Measurements from ENCODE around the gene ZER1. TPM values are rescaled to one million over a fixed set of nuclear protein-coding genes. Genes with fewer than 3 reads are reported as not detected.

Gene ZER1
- total RNA-seq, 2 donors from 2014 or later, result 25.7 to 41.9 TPM

DNA sequence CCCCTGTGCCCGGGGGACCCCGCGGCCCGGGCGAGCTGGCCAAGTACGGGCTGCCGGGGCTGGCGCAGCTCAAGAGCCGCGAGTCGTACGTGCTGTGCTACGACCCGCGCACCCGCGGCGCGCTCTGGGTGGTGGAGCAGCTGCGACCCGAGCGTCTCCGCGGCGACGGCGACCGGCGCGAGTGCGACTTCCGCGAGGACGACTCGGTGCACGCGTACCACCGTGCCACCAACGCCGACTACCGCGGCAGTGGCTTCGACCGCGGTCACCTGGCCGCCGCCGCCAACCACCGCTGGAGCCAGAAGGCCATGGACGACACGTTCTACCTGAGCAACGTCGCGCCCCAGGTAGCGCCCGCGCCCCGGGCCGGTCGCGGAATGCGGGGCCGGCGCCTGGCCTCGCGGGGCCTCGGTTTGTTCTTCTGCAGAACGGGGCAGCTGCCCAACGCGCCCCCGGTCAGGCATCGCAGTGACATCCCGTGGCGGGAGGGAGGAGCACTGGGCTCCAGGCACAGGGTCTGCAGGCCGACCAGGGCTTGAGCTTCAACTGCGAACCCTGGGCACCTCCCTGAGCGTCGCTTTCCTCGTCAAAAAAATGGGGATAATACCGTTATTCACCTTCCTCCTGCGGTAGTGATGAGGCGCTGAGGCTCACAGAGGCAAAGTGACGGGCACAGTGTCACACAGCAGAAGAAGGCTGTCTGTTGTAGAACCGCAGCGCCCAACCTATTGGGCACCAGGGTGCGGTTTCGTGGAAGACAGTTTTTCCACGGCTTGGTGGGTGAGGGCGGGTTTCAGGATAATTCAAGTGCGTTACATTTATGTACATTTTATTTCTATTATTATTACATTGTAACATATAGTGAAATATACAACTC, 47.4 kb upstream of the ZER1 start:
- peak; percentile 48 to 58 (median 51) for DNase-seq
- 12 to 70% methylated on average over 10 to 65 of the region's 90 CpGs for WGBS, 2 donors
- Histone ChIP-seq H3K36me3 (replicated peaks in 1 of 2; ENCODE audit: insufficient read depth in 1 of 2, low read depth in 2 of 2) (peaks cover 0 to 10% of the 10 kb centered on the region in 2 donors), H3K27me3 (no peaks in the 10 kb centered on the region), H3K4me3 (peak overlapping the region in 1 of 2 donors; percentile 41), H3K4me1 (peaks cover 18% of the 10 kb centered on the region), H3K9me3 (no peaks in the 10 kb centered on the region), H3K27ac (peak overlapping the region; percentile 70 to 91 (median 81))
- ATAC-seq, result peak; percentile 43
- intact Hi-C loops (cut with DNase I), result no loop called here
- TF ChIP-seq, protein P1, sequence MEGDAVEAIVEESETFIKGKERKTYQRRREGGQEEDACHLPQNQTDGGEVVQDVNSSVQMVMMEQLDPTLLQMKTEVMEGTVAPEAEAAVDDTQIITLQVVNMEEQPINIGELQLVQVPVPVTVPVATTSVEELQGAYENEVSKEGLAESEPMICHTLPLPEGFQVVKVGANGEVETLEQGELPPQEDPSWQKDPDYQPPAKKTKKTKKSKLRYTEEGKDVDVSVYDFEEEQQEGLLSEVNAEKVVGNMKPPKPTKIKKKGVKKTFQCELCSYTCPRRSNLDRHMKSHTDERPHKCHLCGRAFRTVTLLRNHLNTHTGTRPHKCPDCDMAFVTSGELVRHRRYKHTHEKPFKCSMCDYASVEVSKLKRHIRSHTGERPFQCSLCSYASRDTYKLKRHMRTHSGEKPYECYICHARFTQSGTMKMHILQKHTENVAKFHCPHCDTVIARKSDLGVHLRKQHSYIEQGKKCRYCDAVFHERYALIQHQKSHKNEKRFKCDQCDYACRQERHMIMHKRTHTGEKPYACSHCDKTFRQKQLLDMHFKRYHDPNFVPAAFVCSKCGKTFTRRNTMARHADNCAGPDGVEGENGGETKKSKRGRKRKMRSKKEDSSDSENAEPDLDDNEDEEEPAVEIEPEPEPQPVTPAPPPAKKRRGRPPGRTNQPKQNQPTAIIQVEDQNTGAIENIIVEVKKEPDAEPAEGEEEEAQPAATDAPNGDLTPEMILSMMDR (IDR thresholded peaks at IDR 0.05), result no peak
- TF ChIP-seq POLR2A (IDR thresholded peaks at IDR 0.05), result no peak

DNA sequence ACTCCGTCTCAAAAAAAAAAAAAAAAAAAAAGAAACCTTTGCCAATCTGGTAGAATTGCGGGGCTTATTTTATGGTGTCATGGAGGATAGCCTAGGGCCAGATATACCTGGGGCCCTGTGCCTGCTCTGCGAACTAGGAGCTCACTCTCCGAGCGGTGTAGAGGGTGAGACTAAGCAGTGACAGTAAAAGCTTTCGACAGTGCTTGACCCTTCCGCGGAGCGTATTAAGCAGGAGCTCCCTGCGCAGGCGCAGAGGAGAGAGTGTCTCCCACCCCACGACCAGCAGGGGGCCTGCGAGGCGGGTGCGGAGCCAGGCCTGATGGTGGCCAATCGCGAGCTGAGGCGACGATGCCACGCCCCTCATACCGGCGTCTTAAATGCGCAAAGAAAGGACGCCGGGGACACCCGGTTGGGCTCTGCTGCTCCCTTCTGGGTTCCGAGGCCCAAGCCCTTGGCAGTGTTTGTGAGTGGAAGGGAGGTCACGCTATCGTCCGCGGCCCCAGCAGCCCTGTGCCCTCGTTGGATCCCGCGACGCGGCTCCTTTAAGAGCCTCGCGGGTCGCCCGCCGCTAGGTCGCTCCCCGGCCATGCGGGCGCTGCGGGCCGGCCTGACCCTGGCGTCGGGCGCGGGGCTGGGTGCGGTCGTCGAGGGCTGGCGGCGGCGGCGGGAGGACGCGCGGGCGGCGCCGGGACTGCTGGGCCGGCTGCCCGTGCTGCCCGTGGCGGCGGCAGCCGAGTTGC, 46.5 kb upstream of the ZER1 start, which contains the start of gene ENDOG:
Gene ENDOG, plus strand, starts transcription at position 402 of the 740 bp plus-strand sequence. Its CDS starts 185 bp downstream, at position 587.
- intact Hi-C loops (cut with DNase I), result no loop called here
- peak within 1 kb of the TSS in 1 of 2 donors; percentile 41 for H3K4me3 ChIP-seq
- 0 to 1% methylated on average over 13 to 60 of the region's 70 CpGs for WGBS, 2 donors
- H3K4me1 ChIP-seq, result peaks cover 18% of the 10 kb centered on the region
- peak; percentile 85 to 94 (median 91) for TF ChIP-seq POLR2A (IDR thresholded peaks at IDR 0.05)
- TF ChIP-seq, protein P1 (IDR thresholded peaks at IDR 0.05), result peak; percentile 91 to 100 (median 99)
- peaks cover 0 to 10% of the 10 kb centered on the region in 2 donors for H3K36me3 ChIP-seq (replicated peaks in 1 of 2; ENCODE audit: insufficient read depth in 1 of 2, low read depth in 2 of 2)
- DNase-seq (peak; percentile 98 to 99 (median 98)), ATAC-seq (peak; percentile 96)
- no peaks in the 10 kb centered on the region for H3K27me3 ChIP-seq
- H3K27ac ChIP-seq, result peak within 1 kb of the TSS; percentile 70 to 91 (median 81)
- H3K9me3 ChIP-seq, result no peaks in the 10 kb centered on the region

DNA sequence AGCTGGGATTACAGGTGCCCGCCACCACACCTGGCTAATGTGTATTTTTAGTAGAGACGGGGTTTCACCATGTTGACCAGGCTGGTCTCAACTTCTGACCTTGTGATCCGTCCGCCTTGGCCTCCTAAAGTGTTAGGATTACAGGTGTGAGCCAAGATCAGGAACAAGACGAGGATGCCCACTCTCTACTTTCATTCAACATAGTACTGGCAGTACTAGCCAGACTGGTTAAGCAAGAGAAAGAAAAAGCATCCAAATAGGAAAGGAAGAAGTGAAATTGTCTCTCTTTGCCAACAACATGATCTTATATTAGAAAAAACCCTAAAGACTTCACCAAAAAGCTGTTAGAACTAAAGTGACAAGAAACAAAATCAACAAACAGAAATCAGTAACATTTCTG, 39.1 kb upstream of the ZER1 start:
- Histone ChIP-seq H3K9me3 (no peaks in the 10 kb centered on the region), H3K27ac (no peak overlapping the region), H3K4me3 (no peak overlapping the region), H3K4me1 (no peaks in the 10 kb centered on the region), H3K36me3 (replicated peaks in 1 of 2; ENCODE audit: insufficient read depth in 1 of 2, low read depth in 2 of 2) (peaks cover 6 to 12% of the 10 kb centered on the region in 2 donors), H3K27me3 (no peaks in the 10 kb centered on the region)
- DNase-seq, result no peak
- TF ChIP-seq POLR2A (IDR thresholded peaks at IDR 0.05), result no peak
- TF ChIP-seq, protein P1 (IDR thresholded peaks at IDR 0.05), result no peak
- intact Hi-C loops (cut with DNase I), result no loop called here
- 60 to 74% methylated on average over 5 of the region's 5 CpGs for WGBS, 2 donors
- ATAC-seq, result no peak

DNA sequence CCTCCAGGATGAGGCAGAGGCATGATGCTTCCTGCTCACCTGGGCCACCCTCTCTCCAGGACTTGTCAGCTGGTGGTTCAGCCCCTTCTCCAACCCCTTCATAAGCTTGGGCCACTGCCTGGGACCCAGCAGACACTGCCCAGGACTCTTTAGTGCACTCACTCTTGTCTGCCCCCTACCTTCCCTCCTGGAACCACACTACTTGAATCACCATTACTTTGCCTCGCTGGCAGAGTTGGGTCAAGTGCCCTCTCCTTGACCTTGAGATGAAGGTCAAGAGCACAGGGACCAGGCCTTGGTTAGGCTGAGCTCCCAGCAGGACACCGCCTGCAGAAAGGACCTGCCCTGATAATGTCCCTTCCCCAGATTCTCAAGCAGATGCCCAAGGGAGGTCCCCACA, 38.1 kb upstream of the ZER1 start:
- TF ChIP-seq, protein P1 (IDR thresholded peaks at IDR 0.05), result no peak
- no peak for TF ChIP-seq POLR2A (IDR thresholded peaks at IDR 0.05)
- peaks cover 10 to 12% of the 10 kb centered on the region in 2 donors for H3K36me3 ChIP-seq (replicated peaks in 1 of 2; ENCODE audit: insufficient read depth in 1 of 2, low read depth in 2 of 2)
- 77% methylated on average over 2 of the region's 2 CpGs; no CpG with 5 or more reads in 1 of the 2 donors for WGBS, 2 donors
- no peaks in the 10 kb centered on the region for H3K27me3 ChIP-seq
- no peak overlapping the region for H3K27ac ChIP-seq
- H3K4me1 ChIP-seq, result no peaks in the 10 kb centered on the region
- no peaks in the 10 kb centered on the region for H3K9me3 ChIP-seq
- intact Hi-C loops (cut with DNase I), result no loop called here
- no peak overlapping the region for H3K4me3 ChIP-seq
- ATAC-seq (no peak), DNase-seq (no peak)

Measured in body of pancreas (tissue), 4 donors.